HCEC 1CT (cell line): ENCODE measurements around the gene SPTB.
A peak's percentile ranks its signal among the peaks of the same experiment; 100 is the strongest.

Experiments
- DNase-seq: peaks from one replicate; pipeline ENCODE4 v3.0.0-alpha.2; 2017

SPTB gene

DNA sequence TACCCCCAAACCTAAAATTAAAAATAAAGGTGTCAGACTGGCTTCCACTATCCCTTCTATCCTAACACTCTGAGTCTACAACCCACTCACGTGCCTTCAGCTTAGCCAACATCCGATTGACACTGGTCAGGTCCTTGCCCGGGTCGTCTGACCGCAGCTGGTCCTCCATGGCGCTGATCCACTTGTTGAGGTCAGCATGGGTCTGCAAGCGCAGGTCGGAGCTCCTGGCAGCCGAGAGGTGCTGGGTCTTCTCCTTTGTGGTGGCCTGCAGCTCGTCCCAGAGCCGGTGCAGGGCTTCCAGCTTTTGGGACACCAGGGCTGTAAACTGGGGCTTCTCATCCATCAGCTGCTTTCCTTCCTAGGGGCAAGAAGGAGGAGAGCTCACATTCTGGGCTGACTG is 97.5 kb downstream of the SPTB start:
- DNase-seq: no peak

DNA sequence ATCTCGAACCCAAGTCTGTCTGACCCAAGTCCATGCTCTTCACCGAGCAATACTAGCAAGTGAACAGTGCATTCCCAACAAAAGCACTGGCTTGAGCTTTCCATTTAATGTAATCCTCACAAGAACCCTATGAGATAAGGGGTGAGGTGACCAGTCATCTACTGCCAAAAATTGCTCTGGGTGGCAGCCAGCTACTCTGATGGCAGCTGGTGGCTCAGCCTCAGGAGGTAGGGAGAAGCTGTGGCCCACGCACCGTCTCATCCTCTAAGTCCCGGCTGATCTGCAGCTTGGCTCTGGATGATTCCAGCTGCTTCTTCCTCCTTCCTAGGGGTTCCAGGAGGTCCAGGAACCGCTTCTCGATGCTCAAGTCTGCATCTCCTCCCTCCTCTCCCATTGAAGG is 100.2 kb downstream of the SPTB start:
- DNase-seq: no peak

- DNase-seq: no peak
These were observed 101.5 kb downstream of the SPTB start for GRCh38 chr14:64778104-64778754.

DNA sequence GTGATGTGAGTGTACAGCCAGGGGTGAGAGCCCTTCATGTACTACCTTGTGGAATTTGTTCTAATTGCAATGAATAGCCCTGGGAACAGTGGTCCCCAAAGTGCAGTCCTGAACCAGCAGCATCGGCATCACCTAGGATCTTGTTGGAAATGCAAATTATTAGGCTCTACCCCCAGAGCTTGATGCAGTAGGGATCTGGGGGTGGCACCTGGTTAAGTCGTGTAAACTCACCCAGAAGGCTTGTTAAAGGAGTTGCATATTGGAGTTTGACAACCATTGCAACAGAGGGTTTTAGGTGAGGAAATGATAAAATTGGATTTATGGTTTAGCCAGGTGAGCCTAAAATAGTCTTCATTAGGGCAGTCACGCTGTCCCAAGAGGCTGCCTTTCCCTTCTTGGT is 102.2 kb downstream of the SPTB start:
- DNase-seq: no peak

- no peak for DNase-seq
These were observed 104.5 kb downstream of the SPTB start for GRCh38 chr14:64775081-64775777.

DNA sequence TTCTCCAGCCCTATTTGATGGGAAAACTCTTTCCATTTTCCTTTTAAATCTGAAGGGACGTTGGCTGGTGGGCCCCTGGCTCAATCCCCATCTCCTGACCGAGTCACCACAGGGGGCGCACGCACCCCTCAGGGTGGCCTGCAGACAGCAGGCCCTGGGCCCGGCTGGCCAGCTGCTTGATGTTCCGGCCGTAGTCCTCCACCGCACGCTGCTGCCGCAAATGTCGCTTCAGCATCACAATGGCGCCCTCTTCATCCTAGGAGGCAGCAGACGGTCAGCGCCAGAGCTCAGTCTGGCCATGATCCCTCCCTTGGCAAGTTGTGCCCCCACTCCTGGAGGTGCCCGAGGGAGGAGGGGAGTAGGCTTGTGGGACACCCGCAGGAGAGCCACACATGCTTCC is 105.4 kb downstream of the SPTB start:
- DNase-seq: no peak

DNA sequence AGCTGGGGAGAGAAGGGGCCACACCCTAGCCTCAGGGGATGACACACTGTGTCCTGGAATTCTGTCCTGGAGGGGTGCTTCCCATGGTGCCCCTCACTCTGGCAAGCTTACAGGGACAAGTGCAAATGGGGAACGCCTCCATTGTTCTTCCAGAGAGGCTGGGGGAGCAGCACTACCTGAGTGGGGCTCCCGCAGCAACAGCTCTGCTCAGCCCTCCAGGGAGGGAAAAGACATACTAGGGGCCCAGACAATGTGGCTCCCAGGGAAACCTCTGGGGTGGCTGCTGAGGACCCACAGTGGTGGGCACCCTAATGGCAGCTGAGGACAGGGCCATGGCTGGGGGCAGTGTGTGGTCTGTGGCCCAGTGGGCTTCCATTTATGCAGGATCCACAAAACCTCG is 106.1 kb downstream of the SPTB start:
- no peak for DNase-seq

GRCh38 chr14:64773046-64773445 is 106.7 kb downstream of the SPTB start:
- DNase-seq: no peak

GRCh38 chr14:64772397-64772950 is 107.2 kb downstream of the SPTB start:
- DNase-seq: no peak

- DNase-seq: no peak
These were observed 108.5 kb downstream of the SPTB start for GRCh38 chr14:64771161-64771560.

GRCh38 chr14:64770751-64771150 is 109.0 kb downstream of the SPTB start:
- DNase-seq: no peak

DNA sequence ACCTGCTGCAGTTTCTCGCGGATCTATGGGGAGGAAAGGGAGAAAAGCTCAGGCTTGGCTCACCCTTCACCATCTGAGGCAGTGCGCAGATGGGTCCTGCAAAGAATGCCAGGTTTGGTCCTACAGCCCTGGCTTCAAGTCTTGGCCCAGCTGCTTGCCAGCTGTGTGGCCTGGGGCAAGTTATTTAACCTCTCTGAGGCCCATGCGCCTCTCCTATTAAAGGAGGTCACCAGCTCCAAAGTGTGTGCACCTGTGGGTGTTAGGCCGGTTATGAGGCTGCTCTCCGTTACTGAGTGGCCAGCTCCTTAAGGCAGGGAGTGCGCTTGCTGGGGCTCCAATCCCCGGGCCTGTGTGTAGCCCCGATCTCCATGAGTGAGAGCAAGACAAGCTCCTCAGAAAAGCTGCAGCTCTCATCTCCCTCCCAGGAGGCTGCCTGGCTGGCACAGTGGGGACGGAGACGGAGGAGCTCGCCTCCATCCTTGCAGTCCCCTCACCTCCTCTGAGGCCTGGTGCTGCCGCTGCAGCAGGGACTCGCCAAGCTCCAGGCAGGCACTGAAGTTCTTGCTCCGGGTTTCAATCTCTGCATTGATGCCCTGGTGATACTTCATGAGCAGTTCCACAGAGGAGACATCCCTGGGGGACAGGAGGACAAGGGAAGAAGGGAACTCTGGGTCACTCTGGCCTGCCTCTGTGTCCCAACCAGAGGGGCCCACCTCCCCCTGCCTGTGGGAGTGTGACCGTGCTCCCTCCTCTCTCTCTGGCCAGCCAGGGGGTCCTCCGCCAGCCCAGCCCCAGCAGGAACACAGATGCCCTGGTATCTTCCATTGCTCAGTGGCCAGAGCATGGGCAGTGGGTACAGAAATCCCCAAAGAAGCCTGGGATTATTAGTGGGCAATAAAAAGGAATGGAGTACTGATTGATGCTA is 110.3 kb downstream of the SPTB start:
- no peak for DNase-seq

DNA sequence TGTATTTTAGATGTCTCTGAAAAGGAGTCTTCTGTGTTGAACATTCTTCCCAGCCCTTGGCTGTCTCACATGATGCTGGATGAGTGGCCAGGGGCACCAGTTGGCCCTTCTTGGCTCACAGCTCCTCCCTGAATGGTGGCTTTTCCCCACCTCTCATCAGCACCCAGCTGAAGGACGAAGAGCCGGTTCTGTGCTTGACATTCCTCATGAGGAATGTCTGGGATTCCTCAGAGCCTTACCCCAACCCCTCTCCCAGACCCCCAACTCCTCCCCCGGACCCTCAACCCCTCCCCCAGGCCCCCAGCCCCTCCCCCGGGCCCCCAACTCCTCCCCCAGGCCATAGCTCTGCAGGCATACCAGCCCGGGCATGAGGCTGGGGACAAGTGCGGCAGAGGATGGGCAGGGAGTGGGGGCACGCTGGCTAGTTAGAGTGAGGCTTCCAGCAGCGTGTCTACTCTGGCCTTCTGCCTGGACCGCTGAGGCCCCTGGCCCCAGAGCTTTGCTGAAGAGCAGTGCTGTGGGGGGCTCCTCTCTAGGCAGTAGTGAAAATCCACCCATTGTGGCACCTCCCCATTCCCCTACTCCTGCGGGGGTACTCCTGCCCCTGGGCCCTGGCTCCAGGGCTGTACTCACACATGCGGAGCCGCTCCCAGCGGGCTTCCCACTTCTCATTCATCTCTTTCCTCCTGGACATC is 111.2 kb downstream of the SPTB start:
- no peak for DNase-seq

- no peak for DNase-seq
These were observed 112.3 kb downstream of the SPTB start for GRCh38 chr14:64767215-64767964.

- DNase-seq: no peak
These were observed 113.1 kb downstream of the SPTB start for GRCh38 chr14:64766430-64767151.

DNA sequence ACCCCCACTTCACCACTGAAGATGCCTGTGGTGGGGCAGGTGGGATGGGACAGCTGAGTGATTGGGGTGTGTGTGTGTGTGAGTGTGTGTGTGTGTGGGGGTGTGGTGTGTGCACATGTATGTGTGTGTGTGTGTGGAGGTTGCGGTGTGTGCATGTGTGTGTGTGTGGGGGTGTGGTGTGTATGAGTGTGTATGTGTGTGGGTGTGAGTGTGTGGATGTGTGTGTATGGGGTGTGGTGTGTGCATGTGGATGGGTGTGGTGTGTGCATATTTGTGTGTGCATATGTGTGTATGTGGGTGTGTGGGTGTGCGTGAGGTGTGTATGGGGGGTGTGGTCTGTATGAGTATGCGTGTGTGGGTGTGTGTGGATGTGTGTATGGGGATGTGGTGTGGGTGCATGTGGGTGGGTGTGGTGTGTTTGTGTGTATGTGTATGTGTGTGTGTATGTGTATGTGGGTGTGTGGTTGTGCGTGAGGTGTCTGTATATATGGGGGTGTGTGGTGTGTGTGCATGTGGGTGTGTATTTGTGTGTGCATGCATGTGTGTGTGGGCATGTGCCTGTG is 113.9 kb downstream of the SPTB start:
- no peak for DNase-seq

DNA sequence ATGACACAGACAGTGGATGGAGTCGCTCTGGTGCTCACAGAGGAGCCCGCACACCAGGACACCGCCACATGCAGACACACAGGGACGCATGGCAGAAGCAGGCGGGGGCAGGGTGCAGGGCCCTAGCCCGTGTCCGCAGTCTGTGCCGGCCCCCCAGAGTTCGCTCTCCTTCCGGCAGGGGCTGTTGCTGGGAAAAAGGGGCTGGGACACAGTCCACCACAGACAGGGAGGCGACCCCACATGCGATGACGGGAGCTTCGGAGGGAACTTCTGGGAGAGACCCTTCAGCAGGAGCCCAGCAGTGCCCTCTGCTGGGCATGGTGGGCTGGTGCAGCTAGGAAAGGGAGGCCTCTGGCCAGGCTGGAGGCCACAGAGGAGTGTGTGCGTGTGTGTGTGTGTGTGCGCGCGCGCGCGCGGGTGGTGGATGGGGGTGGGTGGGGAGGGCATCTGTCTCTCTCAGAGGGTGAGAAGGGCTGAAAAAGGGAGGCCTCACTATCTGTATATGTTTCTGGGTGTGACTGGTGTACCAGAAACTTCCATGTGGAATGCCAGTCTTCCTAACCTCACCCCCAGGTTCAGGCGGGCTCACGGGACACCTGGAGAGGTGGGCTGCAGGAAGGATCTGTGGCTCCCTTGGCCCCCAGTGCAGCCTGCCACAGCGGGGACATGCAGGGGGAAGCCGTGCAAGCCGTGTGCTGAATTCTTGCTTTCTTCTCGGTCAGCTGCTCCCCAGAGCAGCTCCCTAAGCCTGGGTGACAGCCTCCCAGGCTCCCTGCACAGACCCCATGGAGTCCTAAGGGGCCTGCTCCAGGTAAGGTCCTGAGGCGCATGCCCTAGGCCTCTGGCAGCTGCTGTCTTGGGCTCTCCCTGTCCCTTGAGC is 114.8 kb downstream of the SPTB start:
- peak; percentile 46 for DNase-seq

- DNase-seq: peak; percentile 37
These were observed 115.7 kb downstream of the SPTB start for GRCh38 chr14:64763801-64764621.
